Measurements from ENCODE around the gene OR10H1. TPM values are rescaled to one million over a fixed set of nuclear protein-coding genes. Genes with fewer than 3 reads are reported as not detected.

OR10H1 gene
- total RNA-seq, 1 donor from 2014 or later, result not detected

DNA sequence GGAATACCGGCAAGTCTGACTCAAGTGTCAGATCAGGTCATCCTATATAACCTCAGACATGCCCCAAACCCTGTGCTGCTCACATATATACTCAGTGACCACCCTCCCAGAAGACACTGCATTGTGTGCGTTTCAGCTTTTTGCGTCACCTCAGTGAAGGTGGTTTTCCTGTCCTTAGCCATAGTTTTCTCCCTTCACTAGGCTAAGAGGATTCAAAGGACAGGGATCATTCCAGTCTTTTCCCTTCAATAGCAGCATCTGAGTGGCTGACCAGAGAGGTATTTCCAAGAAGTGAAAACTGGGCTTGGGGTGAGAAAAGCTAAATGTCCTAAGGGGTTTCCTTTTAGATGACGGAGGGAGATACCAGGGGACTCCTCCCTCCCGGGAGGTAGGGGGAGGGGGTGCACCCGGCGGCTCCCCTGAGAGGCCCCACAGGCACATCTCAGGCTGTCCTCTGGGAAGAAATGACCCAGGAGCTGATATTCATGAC lies 12.7 kb upstream of the OR10H1 start:
- H3K4me1 ChIP-seq, result no peaks in the 10 kb centered on the region
- TF ChIP-seq POLR2AphosphoS5 (IDR thresholded peaks at IDR 0.05; ENCODE audit: insufficient read depth in 1 of 2, low read depth in 1 of 2) (no peak), POLR2A (IDR thresholded peaks at IDR 0.05) (no peak)
- TF ChIP-seq, protein P1, sequence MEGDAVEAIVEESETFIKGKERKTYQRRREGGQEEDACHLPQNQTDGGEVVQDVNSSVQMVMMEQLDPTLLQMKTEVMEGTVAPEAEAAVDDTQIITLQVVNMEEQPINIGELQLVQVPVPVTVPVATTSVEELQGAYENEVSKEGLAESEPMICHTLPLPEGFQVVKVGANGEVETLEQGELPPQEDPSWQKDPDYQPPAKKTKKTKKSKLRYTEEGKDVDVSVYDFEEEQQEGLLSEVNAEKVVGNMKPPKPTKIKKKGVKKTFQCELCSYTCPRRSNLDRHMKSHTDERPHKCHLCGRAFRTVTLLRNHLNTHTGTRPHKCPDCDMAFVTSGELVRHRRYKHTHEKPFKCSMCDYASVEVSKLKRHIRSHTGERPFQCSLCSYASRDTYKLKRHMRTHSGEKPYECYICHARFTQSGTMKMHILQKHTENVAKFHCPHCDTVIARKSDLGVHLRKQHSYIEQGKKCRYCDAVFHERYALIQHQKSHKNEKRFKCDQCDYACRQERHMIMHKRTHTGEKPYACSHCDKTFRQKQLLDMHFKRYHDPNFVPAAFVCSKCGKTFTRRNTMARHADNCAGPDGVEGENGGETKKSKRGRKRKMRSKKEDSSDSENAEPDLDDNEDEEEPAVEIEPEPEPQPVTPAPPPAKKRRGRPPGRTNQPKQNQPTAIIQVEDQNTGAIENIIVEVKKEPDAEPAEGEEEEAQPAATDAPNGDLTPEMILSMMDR (IDR thresholded peaks at IDR 0.05), result no peak
- no peak overlapping the region for H3K27ac ChIP-seq
- no peaks in the 10 kb centered on the region for H3K36me3 ChIP-seq
- DNase-seq (ENCODE audit: extremely low spot score in 2 of 2), result no peak
- intact Hi-C loops (cut with DNase I), result no loop called here
- H3K27me3 ChIP-seq, result no peaks in the 10 kb centered on the region
- no peak overlapping the region for H3K4me3 ChIP-seq
- no peaks in the 10 kb centered on the region for H3K9me3 ChIP-seq

DNA sequence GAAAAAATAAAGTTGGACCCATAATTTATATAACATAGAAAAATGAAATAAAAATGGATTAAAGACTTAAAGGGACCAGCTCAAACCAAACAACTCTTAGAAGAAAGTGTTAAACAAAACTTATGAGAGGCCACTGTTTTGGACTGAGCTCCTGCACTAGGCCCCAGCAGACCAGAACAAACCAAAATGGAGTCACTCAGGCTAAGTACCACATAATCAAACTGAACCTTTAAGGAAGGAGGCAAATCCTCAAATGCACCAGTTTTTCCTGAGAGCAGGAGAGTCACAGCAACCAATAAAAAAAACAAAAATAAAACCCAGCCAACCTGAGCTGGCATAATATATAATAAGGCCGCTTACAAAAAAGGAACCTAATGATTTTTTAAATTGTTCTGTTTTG lies 10.3 kb upstream of the OR10H1 start:
- no peak for TF ChIP-seq POLR2AphosphoS5 (IDR thresholded peaks at IDR 0.05; ENCODE audit: insufficient read depth in 1 of 2, low read depth in 1 of 2)
- TF ChIP-seq, protein P1 (IDR thresholded peaks at IDR 0.05), result no peak
- TF ChIP-seq POLR2A (IDR thresholded peaks at IDR 0.05), result no peak
- H3K4me3 ChIP-seq, result no peak overlapping the region

DNA sequence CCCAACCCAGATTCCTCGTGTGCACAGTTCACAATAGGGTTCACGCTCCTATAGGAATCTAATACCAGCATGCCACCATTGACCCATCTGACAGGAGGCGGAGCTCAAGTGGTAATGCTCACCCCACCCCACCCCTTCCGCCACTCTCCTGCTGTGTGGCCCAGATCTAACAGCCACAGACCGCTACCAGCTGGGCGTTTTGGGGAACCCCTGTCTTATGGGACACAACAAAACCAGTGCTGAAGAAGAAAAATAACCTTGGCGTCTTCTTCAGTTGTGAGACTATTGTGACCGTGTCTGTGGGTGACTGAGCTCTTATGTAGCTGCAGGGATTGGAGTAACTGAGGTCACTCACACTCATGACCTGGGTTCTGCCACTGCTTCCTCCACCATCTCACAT lies 5.2 kb upstream of the OR10H1 start:
- Histone ChIP-seq H3K9me3 (no peaks in the 10 kb centered on the region), H3K4me3 (no peak overlapping the region), H3K27me3 (no peaks in the 10 kb centered on the region), H3K4me1 (no peaks in the 10 kb centered on the region), H3K27ac (no peak overlapping the region), H3K36me3 (no peaks in the 10 kb centered on the region)
- DNase-seq (ENCODE audit: extremely low spot score in 2 of 2), result no peak
- TF ChIP-seq POLR2AphosphoS5 (IDR thresholded peaks at IDR 0.05; ENCODE audit: insufficient read depth in 1 of 2, low read depth in 1 of 2) (no peak), POLR2A (IDR thresholded peaks at IDR 0.05) (no peak)
- TF ChIP-seq, protein P1 (IDR thresholded peaks at IDR 0.05), result no peak
- intact Hi-C loops (cut with DNase I), result no loop called here

More for the DNA sequence above, 10.3 kb upstream of the OR10H1 start:
- H3K27me3 ChIP-seq, result no peaks in the 10 kb centered on the region
- no peak overlapping the region for H3K27ac ChIP-seq
- no peaks in the 10 kb centered on the region for H3K36me3 ChIP-seq
- intact Hi-C loops (cut with DNase I), result no loop called here
- DNase-seq (ENCODE audit: extremely low spot score in 2 of 2), result no peak
- no peaks in the 10 kb centered on the region for H3K9me3 ChIP-seq
- no peaks in the 10 kb centered on the region for H3K4me1 ChIP-seq

DNA sequence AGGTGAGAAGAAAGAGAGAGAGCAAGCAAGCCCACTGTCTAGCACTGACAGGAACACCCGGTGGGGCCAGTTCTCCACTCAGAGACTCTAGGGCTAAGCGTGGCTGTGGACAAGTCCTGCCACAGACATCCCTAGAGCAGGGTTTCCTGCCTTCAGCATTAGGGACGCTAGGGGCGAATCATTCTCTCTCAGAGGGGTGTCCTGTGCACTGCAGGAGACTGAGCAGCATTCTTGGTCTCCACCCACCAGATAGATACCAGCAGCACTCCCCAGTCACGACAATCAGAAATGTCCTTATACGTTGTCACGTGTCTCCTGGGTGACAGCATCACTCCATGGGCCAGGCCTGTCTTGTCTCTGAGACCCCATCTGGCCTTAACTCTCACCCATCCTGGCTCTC lies 1.5 kb downstream of the OR10H1 start:
- intact Hi-C loops (cut with DNase I), result no loop called here
- Histone ChIP-seq H3K27ac (no peak overlapping the region), H3K36me3 (no peaks in the 10 kb centered on the region), H3K9me3 (no peaks in the 10 kb centered on the region), H3K4me3 (no peak overlapping the region), H3K4me1 (no peaks in the 10 kb centered on the region), H3K27me3 (no peaks in the 10 kb centered on the region)
- no peak for DNase-seq (ENCODE audit: extremely low spot score in 2 of 2)
- no peak for TF ChIP-seq POLR2A (IDR thresholded peaks at IDR 0.05)
- TF ChIP-seq POLR2AphosphoS5 (IDR thresholded peaks at IDR 0.05; ENCODE audit: insufficient read depth in 1 of 2, low read depth in 1 of 2), result no peak
- TF ChIP-seq, protein P1 (IDR thresholded peaks at IDR 0.05), result no peak

DNA sequence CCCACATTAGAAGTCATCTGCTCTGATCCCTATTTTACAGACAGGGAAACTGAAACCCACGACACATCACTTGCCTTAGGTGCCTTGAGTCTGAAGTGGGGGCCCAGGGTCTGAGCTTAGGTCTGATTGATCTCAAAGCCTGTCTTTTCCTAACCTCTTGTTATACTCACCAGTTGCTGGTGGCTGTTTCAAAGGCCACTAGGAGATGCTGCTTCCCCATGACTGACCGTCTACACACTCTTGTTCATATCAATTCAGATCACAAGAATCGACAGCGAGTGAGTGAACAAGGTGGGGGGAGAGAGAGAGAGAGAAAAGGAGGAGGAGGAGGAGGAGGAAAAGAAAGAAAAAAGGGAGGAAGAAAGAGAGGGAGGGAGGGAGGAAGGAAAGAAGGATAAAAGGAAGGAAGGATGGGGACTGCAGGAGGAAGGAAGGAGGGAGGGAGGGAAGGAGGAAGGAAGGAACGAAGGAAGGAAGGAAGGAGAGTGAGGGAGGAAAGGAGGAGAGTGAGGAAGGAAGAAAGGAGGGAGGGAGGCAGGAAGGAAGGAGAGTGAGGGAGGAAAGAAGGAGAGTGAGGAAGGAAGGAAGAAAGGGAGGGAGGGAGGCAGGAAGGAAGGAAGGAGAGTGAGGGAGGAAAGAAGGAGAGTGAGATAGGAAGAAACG lies 3.3 kb downstream of the OR10H1 start:
- Histone ChIP-seq H3K4me1 (no peaks in the 10 kb centered on the region), H3K9me3 (no peaks in the 10 kb centered on the region), H3K27me3 (no peaks in the 10 kb centered on the region), H3K4me3 (no peak overlapping the region), H3K27ac (no peak overlapping the region), H3K36me3 (no peaks in the 10 kb centered on the region)
- no peak for DNase-seq (ENCODE audit: extremely low spot score in 2 of 2)
- TF ChIP-seq POLR2AphosphoS5 (IDR thresholded peaks at IDR 0.05; ENCODE audit: insufficient read depth in 1 of 2, low read depth in 1 of 2), result no peak
- TF ChIP-seq, protein P1 (IDR thresholded peaks at IDR 0.05), result peak in 1 of 3 experiments; percentile 21
- no peak for TF ChIP-seq POLR2A (IDR thresholded peaks at IDR 0.05)
- intact Hi-C loops (cut with DNase I), result no loop called here

Measured in vagina (tissue), 2 donors.